ENCODE measurements around the gene CUTC. TPM values are rescaled to one million over a fixed set of nuclear protein-coding genes. Genes with fewer than 3 reads are reported as not detected.
"Not testable (repeated sequence)": the region's sequence is repeated elsewhere in the genome, so short reads cannot be mapped to it uniquely, and the experiment has no call there.

CUTC gene
- total RNA-seq, 1 donor = 16.2 TPM

GRCh38 chr10:99742254-99742653, 10.2 kb downstream of the CUTC start:
- DNase-seq (ENCODE audit: low read depth in 2 of 3, low spot score in 2 of 3) = no peak

GRCh38 chr10:99742701-99743100, 10.7 kb downstream of the CUTC start:
- no peak for DNase-seq (ENCODE audit: low read depth in 2 of 3, low spot score in 2 of 3)

GRCh38 chr10:99743841-99744240, 11.8 kb downstream of the CUTC start:
- no peak for DNase-seq (ENCODE audit: low read depth in 2 of 3, low spot score in 2 of 3)

GRCh38 chr10:99746166-99746565, 14.1 kb downstream of the CUTC start:
- not testable (repeated sequence) for DNase-seq (ENCODE audit: low read depth in 2 of 3, low spot score in 2 of 3)

GRCh38 chr10:99748823-99749451, 16.9 kb downstream of the CUTC start:
- DNase-seq (ENCODE audit: low read depth in 2 of 3, low spot score in 2 of 3) = no peak

- no peak for DNase-seq (ENCODE audit: low read depth in 2 of 3, low spot score in 2 of 3)
These were observed 18.6 kb downstream of the CUTC start for GRCh38 chr10:99750641-99751040.

GRCh38 chr10:99754670-99755069, 22.6 kb downstream of the CUTC start:
- no peak for DNase-seq (ENCODE audit: low read depth in 2 of 3, low spot score in 2 of 3)

- DNase-seq (ENCODE audit: low read depth in 2 of 3, low spot score in 2 of 3) = no peak
These were observed 24.1 kb downstream of the CUTC start for GRCh38 chr10:99756159-99756558.

GRCh38 chr10:99758211-99758891, 26.3 kb downstream of the CUTC start:
- no peak for DNase-seq (ENCODE audit: low read depth in 2 of 3, low spot score in 2 of 3)

GRCh38 chr10:99760321-99760720, 28.3 kb downstream of the CUTC start:
- no peak for DNase-seq (ENCODE audit: low read depth in 2 of 3, low spot score in 2 of 3)

GRCh38 chr10:99761365-99761764, 29.3 kb downstream of the CUTC start:
- no peak for DNase-seq (ENCODE audit: low read depth in 2 of 3, low spot score in 2 of 3)

- DNase-seq (ENCODE audit: low read depth in 2 of 3, low spot score in 2 of 3) = no peak
These were observed 33.8 kb downstream of the CUTC start for GRCh38 chr10:99765672-99766301.

GRCh38 chr10:99766302-99766681, 34.3 kb downstream of the CUTC start:
- no peak for DNase-seq (ENCODE audit: low read depth in 2 of 3, low spot score in 2 of 3)

- no peak for DNase-seq (ENCODE audit: low read depth in 2 of 3, low spot score in 2 of 3)
These were observed 35.9 kb downstream of the CUTC start for GRCh38 chr10:99767901-99768300.

- no peak for DNase-seq (ENCODE audit: low read depth in 2 of 3, low spot score in 2 of 3)
These were observed 36.5 kb downstream of the CUTC start for GRCh38 chr10:99768556-99768955.

- DNase-seq (ENCODE audit: low read depth in 2 of 3, low spot score in 2 of 3) = no peak
These were observed 37.7 kb downstream of the CUTC start for GRCh38 chr10:99769706-99770105.

GRCh38 chr10:99770408-99771045, 38.5 kb downstream of the CUTC start:
- no peak for DNase-seq (ENCODE audit: low read depth in 2 of 3, low spot score in 2 of 3)

GRCh38 chr10:99775850-99776249, 43.8 kb downstream of the CUTC start:
- peak in 2 of 3 donors; percentile 36 to 49 for DNase-seq (ENCODE audit: low read depth in 2 of 3, low spot score in 2 of 3)

GRCh38 chr10:99777918-99778714, 46.1 kb downstream of the CUTC start:
- no peak for DNase-seq (ENCODE audit: low read depth in 2 of 3, low spot score in 2 of 3)

- DNase-seq (ENCODE audit: low read depth in 2 of 3, low spot score in 2 of 3) = peak in 2 of 3 donors; percentile 11 to 33
These were observed 47.3 kb downstream of the CUTC start for GRCh38 chr10:99779335-99779734.

All from hematopoietic multipotent progenitor cell (in vitro differentiated cells).